Stimulated activated CD8-positive, alpha-beta memory T cell treated with anti-CD3 and anti-CD28 coated beads, Interleukin-12 subunit alpha, Interleukin-12 subunit beta, amount 100 ng/mL, for 24 hours (primary cell): Measurements from ENCODE around the gene HIP1R.
"Not testable (repeated sequence)": the region's sequence is repeated elsewhere in the genome, so short reads cannot be mapped to it uniquely, and the experiment has no call there.

Source experiments
- DNase-seq: peaks from one replicate; pipeline ENCODE4 v3.0.0-alpha.2; 2020; ENCODE audit errors: extremely low read depth

Gene HIP1R, protein sequence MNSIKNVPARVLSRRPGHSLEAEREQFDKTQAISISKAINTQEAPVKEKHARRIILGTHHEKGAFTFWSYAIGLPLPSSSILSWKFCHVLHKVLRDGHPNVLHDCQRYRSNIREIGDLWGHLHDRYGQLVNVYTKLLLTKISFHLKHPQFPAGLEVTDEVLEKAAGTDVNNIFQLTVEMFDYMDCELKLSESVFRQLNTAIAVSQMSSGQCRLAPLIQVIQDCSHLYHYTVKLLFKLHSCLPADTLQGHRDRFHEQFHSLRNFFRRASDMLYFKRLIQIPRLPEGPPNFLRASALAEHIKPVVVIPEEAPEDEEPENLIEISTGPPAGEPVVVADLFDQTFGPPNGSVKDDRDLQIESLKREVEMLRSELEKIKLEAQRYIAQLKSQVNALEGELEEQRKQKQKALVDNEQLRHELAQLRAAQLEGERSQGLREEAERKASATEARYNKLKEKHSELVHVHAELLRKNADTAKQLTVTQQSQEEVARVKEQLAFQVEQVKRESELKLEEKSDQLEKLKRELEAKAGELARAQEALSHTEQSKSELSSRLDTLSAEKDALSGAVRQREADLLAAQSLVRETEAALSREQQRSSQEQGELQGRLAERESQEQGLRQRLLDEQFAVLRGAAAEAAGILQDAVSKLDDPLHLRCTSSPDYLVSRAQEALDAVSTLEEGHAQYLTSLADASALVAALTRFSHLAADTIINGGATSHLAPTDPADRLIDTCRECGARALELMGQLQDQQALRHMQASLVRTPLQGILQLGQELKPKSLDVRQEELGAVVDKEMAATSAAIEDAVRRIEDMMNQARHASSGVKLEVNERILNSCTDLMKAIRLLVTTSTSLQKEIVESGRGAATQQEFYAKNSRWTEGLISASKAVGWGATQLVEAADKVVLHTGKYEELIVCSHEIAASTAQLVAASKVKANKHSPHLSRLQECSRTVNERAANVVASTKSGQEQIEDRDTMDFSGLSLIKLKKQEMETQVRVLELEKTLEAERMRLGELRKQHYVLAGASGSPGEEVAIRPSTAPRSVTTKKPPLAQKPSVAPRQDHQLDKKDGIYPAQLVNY

DNA sequence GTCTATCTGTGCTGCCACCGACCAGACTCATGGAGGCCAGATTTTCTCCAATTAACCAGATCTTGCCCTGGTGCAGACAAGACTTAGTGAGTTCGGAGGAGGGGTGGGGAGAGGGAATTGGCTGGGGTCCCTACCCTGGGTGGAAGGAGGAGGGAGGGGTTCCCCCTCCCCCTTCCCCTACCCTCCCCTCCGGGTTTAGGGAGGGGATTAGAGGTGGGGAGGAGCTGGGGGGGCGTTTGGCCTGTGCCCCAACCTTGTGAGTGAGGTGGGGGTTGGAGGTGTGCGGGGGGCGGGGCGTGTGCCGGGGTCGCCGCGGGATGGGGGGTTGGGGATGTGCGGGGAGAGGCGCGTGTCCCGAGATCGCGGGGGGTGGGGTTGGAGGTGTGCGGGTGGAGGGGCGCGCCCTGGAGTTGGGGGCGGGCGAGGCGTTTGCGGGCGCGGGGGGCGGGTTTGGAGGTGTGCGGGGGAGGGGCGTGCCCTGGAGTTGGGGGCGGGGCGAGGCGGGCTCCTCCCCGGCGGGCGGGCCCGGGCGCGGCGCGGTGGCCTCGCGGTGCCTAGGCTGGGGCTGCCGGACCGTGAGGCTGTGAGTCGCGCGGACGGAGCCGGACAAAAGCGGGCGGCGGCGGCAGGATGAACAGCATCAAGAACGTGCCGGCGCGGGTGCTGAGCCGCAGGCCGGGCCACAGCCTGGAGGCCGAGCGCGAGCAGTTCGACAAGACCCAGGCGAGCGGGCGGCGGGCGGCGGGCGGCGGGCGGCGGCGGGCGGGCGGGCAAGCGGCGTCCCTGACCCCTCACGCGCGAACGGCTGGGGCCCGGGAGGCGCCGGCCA, at the start of gene HIP1R:
Gene HIP1R, plus strand, starts transcription at position 537 of the 829 bp plus-strand sequence. Its CDS starts 94 bp downstream, at position 631.
- DNase-seq, result no peak

DNA sequence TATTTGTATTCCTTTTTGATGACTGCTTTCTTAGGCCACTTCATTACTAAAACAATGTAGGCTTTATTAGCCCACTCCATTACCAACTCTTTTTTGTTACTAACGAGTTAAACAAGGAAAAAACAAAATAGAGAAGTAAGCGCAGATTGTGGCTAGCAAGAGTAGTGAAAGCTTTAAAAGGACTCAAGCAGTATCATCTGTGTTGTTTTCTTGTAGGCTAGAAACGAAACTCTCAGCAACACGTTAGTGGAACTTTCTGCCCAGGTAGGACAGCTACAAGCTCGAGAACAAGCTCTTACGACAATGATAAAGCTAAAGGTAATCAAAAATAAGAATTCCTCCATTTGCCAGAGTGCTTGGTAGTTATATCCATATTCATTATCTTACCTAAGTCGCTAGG, 49.8 kb upstream of the HIP1R start:
- DNase-seq, result no peak

DNA sequence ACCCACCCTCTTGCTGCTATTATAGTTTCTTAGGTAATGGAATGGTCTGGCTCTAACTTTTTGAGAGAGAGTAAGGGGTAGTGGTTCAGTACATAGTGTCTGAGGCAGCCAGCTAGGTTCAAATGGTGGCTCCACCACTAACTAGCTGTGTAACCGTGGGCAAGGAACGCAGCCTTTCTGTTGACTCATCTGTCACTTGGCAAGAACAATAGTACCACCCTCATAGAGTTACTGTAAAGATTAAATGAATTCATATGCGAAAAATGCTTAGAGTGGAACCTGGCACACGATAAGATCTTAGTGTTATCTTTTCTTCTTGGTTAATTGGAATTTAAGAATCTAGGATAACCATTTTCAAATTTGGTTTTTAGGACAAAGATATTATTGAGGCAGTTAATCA, 46.9 kb upstream of the HIP1R start:
- no peak for DNase-seq

DNA sequence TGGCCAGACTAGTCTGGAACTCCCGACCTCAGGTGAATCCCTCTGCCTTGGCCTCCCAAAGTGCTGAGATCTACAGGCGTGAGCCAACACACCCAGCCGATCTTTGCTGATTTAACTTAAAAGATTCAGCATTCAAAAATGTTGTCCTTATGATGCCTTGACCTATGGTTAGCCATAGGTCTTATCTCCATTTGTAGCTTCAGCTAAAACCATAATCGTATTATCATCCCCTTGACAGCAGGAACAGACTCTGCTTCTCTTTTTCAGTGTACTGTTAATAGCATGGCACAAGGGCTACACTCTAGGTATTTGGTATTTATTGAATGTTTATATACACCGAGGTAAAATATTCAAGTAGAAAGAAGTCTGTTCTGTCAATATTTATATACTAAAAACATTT, 45.6 kb upstream of the HIP1R start:
- no peak for DNase-seq

DNA sequence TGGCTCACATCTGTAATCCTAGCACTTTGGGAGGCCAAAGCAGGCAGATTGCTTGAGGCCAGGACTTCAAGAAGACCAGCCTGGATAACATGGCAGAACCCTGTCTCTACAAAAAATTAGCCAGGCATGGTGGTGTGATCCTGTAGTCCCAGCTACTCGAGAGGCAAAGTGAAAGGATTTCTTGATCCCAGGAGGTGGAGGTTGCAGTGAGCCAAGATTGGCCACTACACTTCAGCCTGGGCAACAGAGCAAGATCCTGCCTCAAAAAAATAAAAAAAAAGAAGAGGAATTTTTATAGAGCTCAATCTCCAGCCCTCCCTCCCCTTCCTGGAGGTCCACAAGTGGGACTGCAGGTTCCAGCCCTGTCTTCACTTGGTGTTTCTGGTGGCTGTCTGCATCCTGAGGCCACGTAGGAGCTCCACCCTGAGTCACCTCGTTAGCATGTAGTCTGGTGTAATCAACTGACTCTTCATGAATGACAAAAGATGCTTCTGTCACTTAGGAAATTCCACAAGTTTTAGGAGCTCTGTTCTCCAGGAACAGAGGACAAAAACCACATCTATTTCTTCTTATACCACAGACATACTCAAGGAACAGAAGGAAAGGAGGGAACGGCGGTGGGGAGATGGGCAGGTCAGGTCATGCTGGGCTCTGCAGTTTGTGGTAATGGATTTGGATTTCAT, 44.7 kb upstream of the HIP1R start:
- no peak for DNase-seq

DNA sequence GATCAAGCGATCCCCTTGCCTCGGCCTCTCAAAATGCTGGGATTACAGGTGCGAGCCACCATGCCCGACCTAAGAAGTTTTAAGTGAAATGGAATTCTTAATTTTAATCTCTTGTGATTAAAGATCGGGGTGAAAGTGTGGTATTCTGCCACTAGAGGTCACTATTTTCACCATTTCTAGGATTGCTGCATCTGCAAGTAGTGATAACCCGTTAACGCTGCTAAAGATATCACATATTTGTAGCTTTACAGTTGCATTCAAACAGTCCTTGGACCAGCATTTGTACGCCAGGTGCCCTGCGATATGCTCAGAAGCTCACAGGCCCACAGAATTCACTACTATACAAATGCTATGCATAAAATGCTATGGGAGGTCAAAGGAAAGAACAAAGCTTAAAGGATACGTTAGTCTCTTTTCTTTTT, 41.6 kb upstream of the HIP1R start:
- no peak for DNase-seq

DNA sequence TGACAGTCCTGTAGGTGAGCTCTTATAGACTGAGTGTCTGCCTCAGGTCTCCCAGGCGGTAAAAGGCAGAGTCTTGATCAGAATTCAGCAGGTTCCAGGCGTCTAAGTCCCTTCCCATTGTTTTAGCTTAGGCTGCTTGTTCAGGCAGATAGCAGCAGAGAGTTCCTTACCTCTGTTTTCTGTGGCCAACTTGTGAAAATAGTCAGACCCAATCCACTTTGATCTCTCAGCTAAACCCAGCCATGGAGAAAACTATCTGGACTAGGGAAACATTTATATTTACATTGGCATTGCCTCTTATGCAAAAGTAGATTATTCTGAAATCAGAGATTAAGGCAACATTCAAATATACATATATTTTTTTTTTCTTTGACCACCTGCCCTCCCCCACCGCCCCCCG, 39.5 kb upstream of the HIP1R start:
- DNase-seq, result no peak

DNA sequence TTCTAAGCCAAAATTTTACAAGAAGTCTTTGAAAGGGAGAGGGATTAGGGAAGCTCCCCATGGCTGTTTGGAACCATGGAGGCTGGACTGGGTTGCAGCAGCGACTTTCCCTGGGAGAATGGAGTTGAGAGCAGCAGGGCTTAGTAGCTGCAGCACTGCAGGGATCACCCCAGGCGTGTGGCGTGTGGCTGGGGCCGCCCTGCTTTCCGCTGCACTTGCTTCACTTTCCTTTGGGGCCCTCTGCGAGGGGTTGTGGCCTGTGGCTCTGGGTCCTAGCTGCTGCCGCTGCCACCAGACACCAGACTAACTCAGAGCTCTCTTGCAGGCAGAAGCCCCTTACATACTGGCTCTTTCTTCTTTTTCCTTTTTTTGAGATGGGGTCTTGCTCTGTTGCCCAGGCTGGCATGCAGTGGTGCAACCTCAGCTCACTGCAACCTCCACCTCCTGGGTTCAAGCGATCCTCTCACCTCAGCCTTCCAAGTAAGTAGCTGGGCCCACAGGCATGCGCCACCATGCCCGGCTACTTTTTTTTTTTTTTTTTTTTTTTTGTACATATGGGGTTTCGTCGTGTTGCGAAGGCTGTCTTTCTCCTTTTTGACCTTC, 35.5 kb upstream of the HIP1R start:
- no peak for DNase-seq

DNA sequence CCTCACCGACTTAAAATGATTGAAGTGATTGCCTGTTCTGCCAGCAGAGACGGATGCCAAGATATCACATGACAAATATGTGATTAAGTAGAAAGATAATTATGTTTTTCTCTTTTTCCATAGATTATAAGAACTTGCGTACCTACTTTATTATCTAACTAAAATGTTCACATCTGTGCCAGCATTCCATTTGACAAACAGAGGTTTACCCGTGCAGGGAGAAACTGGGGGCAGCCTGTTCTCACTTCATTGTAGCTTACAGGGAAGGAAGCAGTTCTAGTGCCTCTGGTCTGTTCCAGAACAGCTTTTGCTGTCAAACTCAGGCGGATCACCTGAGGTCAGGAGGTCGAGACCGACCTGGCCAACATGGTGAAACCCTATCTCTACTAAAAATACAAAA, 31.3 kb upstream of the HIP1R start:
- DNase-seq, result no peak

DNA sequence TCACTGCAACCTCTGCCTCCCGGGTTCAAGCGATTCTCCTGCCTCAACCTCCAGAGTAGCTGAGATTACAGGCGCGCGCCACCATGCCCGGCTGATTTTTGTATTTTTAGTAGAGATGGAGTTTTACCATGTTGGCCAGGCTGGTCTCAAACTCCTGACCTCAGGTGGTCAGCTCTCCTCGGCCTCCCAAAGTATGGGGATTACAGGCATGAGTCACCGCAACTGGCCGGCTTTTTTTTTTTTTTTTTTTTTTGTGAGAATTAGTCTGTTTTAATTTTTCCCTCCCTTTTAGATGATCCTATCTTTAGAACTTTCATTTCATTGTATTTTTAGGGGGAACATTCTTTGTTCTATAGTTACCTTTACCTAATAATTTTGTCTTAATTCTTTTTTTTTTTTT, 30.3 kb upstream of the HIP1R start:
- not testable (repeated sequence) for DNase-seq

DNA sequence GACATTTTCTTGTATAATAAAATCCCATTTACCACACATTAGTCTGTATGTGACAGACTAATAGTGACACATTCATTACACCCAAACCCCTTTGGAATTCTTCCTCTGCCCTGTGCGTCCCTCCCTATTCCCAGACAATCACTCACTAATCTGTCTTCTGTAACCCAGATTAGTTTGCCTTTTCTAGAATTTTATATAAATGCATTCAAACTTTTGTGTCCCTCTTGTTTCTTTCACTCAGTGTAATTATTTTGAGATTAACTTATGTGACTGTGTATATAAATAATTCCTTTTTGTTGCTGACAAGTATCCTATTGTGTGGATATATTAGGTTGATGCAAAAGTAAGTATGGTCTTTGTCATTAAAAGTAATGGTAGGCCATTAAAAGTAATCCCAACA, 27.6 kb upstream of the HIP1R start:
- DNase-seq, result no peak

DNA sequence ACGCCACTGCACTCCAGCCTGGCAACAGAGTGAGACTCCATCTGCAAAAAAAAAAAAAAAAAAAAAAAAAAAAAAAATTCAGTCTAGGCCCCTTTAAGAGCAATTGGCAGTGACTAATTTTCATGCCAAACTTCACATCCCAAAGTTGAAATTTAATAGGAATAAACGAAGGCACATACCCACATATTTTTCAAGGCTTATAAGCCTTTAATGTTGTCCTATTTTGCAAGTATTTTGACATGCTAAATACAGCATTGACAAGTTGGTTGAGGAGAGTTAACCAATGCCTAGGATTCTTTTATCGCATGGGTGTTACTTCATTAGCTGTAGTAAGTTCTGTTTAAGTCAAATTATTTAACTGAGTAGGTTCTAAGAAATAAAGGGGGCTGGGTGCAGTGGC, 23.5 kb upstream of the HIP1R start:
- no peak for DNase-seq

DNA sequence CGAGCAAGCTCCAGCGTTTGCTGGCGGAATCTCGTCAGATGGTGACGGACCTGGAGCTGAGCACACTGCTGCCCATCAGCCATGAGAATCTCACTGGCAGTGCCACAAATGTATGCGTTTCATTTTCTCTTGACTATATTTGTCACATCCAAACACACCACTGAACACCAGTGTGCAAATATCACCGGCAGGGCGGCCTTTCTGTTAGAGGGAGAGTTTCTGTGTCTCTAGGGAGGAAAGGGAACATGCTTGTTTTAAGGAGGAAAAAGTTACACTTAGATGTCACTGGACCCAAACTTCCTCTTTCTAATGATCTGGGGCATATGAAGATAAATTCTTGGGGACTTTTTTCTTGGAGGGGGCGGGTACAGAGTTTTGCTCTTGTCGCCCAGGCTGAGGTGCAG, 21.9 kb upstream of the HIP1R start:
- DNase-seq, result no peak

DNA sequence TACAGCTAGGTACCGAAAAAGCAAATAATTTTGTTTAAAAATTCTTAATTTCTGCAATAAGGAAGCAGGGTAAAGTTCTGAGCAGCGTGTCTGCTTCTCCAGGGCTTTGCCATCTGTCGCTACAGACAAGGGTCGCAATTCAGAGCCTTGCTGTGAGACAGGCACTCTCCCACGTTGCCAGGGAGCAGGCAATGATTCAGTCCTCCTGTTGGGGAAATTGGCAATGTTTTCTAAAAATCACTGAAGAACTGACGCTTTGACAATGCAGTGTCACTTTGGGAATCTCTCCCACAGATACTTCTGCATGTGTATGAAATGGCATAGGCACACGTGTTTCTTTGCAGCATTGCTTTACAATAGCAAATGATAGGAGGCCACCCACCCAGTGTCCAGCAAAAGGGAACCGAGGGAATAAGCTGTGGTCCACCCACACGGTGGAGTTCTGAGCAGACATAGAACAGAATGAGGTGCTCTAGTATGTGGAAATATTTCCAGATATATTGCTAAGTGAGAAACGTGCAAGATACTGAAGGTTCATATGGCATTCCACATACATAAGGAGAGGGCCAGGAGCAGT, 16.0 kb upstream of the HIP1R start:
- no peak for DNase-seq

DNA sequence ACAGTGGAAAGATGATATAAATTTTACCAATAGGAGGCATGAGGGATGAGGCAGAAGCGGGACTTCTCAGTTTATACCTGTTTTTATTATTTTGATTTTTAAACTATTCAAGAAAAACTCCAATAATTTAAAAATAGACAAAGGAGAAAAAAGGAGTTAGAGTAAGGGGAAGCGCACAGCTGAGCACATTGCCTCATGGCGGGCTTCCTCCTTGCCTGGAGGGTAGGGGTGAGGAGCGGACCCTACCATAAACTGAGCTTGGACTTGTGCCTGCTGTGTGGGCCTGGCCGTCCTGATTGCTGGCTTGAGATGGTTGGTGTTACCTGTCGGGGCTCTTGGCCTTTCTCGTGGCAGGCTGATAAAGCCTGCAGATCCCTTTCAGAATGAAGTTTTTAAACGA, 15.1 kb upstream of the HIP1R start:
- no peak for DNase-seq

DNA sequence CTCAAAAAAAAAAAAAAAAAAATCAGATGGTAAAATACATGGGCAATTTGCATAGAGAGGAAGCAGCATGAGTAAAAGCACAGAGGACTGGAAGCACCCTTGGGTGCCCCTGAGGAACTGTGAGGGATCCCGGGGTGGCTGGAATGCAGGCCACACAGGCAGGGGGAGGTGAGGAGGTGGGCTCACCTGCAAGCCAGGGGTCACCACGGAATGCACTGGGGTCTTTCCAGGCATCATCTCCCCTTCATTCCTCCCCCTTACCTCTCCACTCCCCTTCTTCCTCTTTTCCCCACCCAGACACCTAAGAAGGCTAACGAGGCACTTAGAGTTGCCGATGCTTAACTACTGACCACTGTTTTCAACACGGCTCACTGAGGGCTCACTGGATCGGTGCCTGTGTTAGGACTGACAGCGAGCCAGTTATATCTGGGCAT, 14.4 kb upstream of the HIP1R start:
- no peak for DNase-seq

DNA sequence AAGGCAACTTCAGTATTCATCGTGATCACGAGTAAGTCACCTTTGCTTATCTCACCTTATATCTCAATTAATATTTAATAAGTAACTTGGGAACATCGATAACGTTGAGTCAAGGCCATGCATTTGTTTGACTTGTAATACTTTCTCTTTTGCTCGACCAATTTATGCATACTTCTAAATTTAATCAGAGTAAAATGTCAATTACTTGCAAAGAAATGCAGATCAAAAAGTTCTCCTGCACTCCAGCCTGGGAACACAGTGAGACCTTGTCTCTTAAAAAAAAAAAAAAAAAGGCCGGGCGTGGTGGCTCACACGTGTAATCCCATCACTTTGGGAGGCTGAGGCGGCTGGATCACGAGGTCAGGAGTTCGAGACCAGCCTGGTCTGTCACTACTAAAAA, 11.8 kb upstream of the HIP1R start:
- no peak for DNase-seq

DNA sequence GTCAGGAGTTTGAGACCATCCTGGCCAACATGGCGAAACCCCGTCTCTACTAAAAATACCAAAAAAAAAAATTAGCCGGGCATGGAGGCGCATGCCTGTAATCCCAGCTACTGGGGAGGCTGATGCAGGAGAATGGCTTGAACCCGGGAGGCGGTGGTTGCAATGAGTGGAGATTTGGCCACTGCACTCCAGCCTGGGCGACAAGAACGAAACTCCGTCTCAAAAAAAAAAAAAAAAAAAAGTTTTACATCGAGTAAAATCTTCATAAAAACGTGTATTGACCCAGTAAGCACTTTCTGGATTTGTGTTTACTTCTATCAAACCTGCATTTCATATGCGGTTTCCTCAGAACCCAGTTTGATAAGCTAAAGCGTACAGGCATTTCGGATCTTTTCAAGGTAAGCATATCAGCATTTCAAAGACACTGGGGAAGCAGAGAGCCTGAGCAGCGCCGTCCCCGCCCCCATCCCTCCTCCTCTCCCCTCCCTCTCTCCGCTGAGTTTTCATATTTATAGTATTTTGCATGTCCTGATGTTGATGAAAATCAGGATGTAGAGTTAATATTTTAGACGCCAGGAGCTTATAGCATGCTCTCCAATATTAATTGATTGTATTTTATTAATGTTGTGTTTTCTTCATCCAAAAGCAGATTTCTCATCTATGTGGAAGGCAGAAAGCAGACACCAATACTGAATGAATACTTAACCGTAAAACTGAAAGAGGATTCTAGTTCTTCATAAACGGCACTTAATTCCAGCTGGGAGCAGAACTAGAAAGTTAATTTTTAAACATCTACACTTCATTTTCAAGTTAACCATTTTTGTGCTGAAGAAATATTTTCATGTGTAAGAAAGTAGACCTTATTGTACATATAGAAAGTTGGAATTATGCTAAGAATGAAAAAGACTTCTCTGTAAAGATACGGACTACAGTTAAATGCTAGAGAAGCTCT, 9.2 kb upstream of the HIP1R start:
- DNase-seq, result no peak

DNA sequence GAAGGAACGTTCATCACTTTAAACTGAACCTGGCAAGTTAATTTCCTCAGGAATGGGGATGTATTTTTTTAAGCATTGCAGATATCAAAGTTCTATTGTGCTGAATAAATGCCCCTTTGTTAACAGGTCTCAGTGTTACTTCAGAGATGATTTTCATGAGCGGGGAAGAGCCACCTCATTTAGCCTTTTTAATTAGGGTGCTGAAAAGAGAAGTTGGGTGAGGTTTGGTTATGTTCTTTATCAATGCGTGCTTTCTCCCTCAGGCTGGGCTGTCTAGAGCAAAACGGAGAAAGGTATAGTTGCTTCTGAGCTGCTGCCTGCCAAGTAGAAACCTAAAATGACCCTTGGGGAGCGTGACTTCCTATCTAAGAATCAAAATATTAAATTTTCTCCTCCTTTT, 8.0 kb upstream of the HIP1R start:
- no peak for DNase-seq
